Measurements from ENCODE around the gene CADPS2. TPM values are rescaled to one million over a fixed set of nuclear protein-coding genes. Genes with fewer than 3 reads are reported as not detected.

Gene CADPS2
- total RNA-seq, 1 donor from 2014 or later: 6.4 TPM

DNA sequence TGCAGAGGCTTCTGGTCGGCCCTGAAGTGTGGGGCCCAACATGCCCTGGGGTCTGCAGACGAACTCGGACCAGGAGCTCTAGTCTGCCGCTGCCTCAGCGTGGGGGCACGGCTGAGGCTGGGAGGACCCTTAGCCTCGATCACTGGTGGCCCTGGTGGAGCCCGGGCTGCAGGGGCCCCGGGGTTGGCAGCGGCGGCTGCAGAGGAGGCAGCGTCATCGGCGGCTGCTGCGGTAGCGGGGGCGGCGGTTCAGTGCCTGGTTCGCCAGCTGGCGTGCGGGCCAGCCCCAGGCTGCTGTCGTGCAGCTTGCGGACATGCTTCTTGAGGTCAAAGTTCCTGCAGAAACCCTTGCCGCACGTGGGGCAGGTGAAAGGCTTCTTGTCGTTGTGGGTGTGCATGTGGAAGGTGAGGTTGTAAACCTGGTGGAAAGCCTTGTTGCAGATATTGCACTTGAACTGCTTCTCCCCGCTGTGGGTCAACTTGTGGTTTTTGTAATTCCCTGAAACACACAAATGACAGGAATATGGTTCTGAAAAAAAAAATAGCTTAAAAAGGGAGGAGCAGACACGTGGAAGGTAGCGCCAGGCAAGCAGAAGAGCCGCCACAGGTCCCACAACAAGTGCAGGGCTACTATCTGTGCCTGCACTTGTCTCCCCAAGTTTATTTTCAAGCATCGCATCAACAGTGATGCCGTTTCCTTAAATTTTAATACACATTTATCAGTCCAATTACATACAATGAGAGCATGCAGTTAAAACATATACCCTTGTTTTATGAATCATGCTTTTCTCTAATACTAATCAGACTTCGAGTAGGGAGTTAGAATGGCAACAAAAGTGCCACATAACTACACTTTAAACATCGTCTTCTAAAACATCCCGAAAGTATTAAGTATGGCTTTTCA lies 584.2 kb downstream of the CADPS2 start:
- Histone ChIP-seq H3K9ac (ENCODE audit: low read length) (no peak overlapping the region), H3K4me3 (ENCODE audit: insufficient read depth, low read depth, low read length) (no peak overlapping the region)
- H3K4me1 Mint-ChIP-seq (ENCODE audit: low read depth, unreplicated experiment): peaks cover 1% of the 10 kb centered on the region

DNA sequence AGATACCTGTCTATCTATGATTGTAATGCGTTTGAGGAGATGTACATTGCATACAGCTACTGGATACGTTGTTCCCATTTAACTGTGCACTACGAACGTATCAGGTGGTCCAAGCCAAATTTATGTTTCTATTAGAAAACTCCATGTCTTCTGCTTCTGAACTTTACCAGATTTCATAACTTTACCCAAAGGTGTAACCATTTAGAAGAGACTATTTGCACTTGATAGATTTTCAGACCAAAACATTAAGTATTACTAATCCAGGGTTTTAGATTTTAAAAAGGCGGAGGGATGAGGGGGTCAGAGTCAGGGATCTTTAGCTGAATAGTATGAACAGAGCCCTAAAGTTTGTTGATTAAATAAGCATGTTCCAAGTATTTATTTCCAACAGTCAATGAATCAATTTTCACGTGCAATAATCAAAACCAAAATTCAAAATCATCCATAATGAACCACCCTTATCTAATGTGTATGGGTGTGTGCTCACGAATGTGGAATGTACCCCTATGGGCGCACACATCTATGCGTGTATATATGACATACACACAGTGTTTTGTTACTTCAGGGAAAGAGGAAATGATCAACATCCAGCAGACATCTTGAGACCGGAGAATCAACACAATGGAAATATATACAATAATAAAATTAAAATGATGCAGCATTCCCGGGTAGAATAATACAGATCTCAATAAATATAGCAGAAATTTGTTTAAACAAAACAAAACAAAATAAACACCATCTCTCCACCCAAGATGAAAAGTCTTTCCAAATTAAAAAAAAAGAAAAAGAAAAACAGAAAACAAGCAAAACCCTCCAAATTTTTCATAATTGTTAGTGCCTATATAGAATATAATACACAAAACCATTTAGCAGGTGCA lies 585.1 kb downstream of the CADPS2 start:
- no peaks in the 10 kb centered on the region for H3K9me3 ChIP-seq (ENCODE audit: insufficient read depth, low read depth, low read length)
- H3K9ac ChIP-seq (ENCODE audit: low read length): no peak overlapping the region
- Mint-ChIP-seq H3K27ac (ENCODE audit: unreplicated experiment) (no peak overlapping the region), H3K4me3 (ENCODE audit: unreplicated experiment) (no peak overlapping the region), H3K27me3 (ENCODE audit: low read depth, unreplicated experiment) (peaks cover 84% of the 10 kb centered on the region), H3K9me3 (ENCODE audit: unreplicated experiment) (peaks cover 3% of the 10 kb centered on the region), H3K36me3 (ENCODE audit: low read depth, unreplicated experiment) (no peaks in the 10 kb centered on the region), H3K4me1 (ENCODE audit: low read depth, unreplicated experiment) (peaks cover 1% of the 10 kb centered on the region)
- H2AFZ ChIP-seq (ENCODE audit: low read depth, low read length): no peak overlapping the region
- H3K4me2 ChIP-seq (ENCODE audit: low read length): peak overlapping the region; percentile 72
- no peaks in the 10 kb centered on the region for H3K36me3 ChIP-seq (ENCODE audit: insufficient read depth, low read length)
- no peaks in the 10 kb centered on the region for H3K79me2 ChIP-seq (ENCODE audit: insufficient read depth, low read length)
- no peak overlapping the region for H3K4me3 ChIP-seq (ENCODE audit: insufficient read depth, low read depth, low read length)
- no peak overlapping the region for H3K27ac ChIP-seq (ENCODE audit: low read depth, low read length)
- TF ChIP-seq, protein P1, sequence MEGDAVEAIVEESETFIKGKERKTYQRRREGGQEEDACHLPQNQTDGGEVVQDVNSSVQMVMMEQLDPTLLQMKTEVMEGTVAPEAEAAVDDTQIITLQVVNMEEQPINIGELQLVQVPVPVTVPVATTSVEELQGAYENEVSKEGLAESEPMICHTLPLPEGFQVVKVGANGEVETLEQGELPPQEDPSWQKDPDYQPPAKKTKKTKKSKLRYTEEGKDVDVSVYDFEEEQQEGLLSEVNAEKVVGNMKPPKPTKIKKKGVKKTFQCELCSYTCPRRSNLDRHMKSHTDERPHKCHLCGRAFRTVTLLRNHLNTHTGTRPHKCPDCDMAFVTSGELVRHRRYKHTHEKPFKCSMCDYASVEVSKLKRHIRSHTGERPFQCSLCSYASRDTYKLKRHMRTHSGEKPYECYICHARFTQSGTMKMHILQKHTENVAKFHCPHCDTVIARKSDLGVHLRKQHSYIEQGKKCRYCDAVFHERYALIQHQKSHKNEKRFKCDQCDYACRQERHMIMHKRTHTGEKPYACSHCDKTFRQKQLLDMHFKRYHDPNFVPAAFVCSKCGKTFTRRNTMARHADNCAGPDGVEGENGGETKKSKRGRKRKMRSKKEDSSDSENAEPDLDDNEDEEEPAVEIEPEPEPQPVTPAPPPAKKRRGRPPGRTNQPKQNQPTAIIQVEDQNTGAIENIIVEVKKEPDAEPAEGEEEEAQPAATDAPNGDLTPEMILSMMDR (IDR thresholded peaks at IDR 0.05; ENCODE audit: insufficient read depth, low read depth, low read length): no peak
- TF ChIP-seq EZH2 (IDR thresholded peaks at IDR 0.05; ENCODE audit: insufficient read depth, low read length): no peak
- peaks cover 3% of the 10 kb centered on the region for H4K20me1 ChIP-seq (ENCODE audit: insufficient read depth, low read length)
- H3K4me1 ChIP-seq (ENCODE audit: insufficient read depth, low read length): peaks cover 2% of the 10 kb centered on the region
- DNase-seq (ENCODE audit: low read depth) (no peak), FAIRE-seq (peak; percentile 5)
- H3K27me3 ChIP-seq (ENCODE audit: insufficient read depth, low read length): peaks cover 86% of the 10 kb centered on the region

More for the DNA sequence above, 584.2 kb downstream of the CADPS2 start:
- Mint-ChIP-seq H3K9me3 (ENCODE audit: unreplicated experiment) (peaks cover 3% of the 10 kb centered on the region), H3K27me3 (ENCODE audit: low read depth, unreplicated experiment) (peaks cover 91% of the 10 kb centered on the region), H3K4me3 (ENCODE audit: unreplicated experiment) (no peak overlapping the region), H3K36me3 (ENCODE audit: low read depth, unreplicated experiment) (no peaks in the 10 kb centered on the region), H3K27ac (ENCODE audit: unreplicated experiment) (no peak overlapping the region)
- peaks cover 2% of the 10 kb centered on the region for H3K4me1 ChIP-seq (ENCODE audit: insufficient read depth, low read length)
- DNase-seq (ENCODE audit: low read depth) (no peak), FAIRE-seq (no peak)
- H3K9me3 ChIP-seq (ENCODE audit: insufficient read depth, low read depth, low read length): no peaks in the 10 kb centered on the region
- H2AFZ ChIP-seq (ENCODE audit: low read depth, low read length): no peak overlapping the region
- no peaks in the 10 kb centered on the region for H3K79me2 ChIP-seq (ENCODE audit: insufficient read depth, low read length)
- TF ChIP-seq EZH2 (IDR thresholded peaks at IDR 0.05; ENCODE audit: insufficient read depth, low read length): no peak
- TF ChIP-seq, protein P1 (IDR thresholded peaks at IDR 0.05; ENCODE audit: insufficient read depth, low read depth, low read length): no peak
- H3K36me3 ChIP-seq (ENCODE audit: insufficient read depth, low read length): no peaks in the 10 kb centered on the region
- no peak overlapping the region for H3K27ac ChIP-seq (ENCODE audit: low read depth, low read length)
- peaks cover 92% of the 10 kb centered on the region for H3K27me3 ChIP-seq (ENCODE audit: insufficient read depth, low read length)
- H4K20me1 ChIP-seq (ENCODE audit: insufficient read depth, low read length): peaks cover 7% of the 10 kb centered on the region
- no peak overlapping the region for H3K4me2 ChIP-seq (ENCODE audit: low read length)
